Bone marrow (tissue), 2 donors: ENCODE measurements around the gene GRN.
A peak's percentile ranks its signal among the peaks of the same experiment; 100 is the strongest.
"Not testable (repeated sequence)": the region's sequence is repeated elsewhere in the genome, so short reads cannot be mapped to it uniquely, and the experiment has no call there.

Experiments
- DNase-seq, 2 donors: peaks; one replicate each; lab custom pipeline; 2025; lab: John Stamatoyannopoulos, UW

GRN gene

DNA sequence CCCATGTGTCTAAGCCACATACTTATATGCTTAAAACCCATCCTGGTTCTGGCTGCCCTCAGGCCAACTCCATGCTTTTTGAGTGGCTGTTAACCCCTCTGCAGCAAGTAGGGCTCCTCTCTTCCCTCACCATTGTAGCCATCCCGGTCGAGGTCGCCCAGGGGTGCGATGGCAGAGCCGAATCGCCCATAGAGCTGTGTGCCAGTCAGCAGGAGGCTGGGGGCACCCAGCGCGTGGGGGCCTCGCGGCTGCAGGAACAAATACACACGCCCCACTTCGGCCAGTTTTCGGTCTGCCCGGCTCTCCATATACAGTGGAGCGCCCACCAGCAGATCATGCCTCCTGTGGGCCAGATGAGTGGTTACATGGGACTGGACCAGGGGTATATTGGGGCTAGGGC lies 38.3 kb downstream of the GRN start:
- DNase-seq, result no peak

DNA sequence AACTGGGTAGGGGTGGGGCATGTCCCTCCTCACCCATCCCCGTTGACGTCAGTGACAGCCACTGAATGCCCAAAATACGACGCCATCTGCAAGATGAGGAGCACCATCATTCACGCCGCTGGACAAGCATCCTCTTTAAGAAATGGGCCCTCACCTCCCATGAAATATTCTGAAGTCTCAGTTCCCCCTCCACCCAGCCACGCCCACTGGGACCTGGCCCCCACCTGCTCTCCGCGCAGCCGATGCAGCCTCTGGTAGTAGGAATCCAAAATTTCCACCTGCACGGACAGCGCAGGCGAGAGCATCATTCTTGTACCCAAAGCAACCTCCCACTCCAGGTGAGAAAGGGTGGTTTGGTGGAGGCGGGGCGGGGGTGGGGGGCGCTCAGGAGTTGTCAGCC lies 38.8 kb downstream of the GRN start:
- no peak for DNase-seq

DNA sequence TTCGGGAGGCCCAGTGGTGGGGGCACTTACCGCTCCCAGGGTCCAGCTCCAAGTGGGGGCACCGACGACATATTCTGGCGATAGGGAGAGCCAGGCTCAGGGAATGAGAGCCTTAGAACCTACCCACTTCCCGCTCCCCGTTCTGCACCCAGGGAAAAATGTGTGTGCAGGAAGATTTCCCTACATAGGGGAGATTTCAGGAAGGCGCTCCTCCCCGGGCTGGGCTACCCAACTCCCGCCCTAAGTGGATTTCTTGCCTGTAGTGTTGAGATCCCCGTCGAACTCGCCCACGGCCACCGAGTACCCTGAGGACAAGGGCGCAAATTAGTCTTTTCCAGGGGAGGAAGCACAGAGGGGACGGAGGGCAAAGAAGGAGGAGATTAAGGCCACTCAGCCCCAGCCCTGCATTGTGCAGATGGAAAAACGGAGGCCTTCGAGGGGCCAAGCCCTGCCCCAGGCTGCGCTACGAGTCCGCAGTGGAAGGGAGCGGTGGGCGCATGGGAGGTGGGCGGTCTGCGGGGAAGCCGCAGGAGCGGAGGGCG lies 39.2 kb downstream of the GRN start:
- DNase-seq, result no peak

DNA sequence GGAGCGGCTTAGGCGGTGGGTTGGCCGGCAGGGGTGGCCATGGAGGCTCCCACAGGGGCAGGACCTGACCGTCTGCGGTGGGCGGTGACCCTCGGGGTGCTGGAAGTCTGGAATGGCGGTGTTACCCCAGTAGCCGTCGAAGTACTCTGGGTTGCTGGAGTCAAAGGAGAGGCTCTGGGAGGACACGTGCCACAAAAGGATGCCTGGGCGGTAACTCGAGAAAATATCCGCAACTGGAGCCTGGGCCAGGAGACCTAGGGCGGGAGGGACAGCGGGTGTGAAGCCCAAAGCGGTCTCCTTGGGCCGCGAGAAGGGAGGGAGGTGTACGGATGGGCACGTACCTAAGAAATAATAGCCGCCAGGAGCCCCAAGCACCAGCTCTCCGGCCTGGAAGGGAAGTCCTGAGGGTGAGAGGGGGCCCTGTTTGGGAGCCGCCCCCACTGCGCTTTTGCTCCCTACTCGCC lies 39.8 kb downstream of the GRN start:
- no peak for DNase-seq

DNA sequence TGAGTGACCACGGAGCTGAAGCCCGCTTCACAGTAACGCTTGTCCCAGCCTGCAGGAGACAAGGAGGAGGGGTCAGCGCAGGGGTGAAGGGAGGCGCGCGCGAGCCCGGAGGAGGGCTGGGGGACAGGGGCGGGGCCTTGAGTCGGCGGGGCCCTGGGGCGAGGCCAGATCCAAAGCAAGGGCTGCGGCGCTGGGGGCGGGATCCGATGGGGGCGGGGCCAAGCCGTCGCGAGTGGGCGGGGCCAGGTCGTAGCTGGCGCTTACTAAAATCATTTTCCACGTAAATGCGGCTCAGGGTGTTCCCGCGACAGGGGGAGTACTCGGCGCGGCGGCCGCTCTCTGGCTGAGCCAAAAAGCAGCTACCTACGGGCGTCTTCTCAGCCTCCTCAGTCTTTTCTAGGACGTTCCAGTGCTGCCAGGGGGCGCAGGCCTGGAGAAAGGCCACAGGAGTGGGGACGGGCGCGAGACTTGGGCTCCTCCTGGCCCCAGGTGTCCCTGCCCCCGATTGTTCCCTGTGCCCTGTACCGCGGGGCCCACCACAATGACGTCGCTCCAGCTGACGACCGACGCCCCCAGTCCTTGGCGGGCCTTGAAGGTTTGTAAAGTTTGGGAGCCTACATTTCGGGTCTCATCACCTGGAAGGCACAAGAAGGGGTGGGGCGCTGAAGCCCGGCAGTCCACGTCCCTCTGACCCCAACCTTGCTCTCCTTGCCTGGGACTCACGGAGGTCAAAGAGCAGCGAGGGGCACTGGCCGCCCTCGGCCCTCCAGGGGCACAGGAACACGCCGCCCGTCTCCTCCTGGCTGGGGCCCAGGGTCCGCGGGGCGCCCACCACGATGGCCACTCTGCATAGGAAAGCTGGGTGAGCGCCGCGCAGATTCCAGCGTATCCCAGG lies 40.4 kb downstream of the GRN start:
- peak; percentile 52 to 68 for DNase-seq

DNA sequence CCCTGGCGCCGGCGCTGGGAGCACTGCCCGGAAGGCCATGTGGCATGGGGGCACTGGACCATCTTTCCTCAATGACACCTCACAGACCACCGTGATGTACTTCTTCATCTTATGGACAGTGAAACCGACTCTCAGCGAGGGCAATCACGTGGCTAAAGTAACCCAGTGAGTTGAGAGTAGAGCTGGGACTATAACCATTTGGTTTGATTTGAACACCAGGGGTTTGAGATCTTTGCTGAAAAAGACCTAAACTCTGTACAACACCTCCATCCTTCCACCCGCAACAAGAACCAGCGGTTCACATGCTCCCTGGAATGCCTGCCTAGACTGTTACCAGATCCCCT lies 41.1 kb downstream of the GRN start:
- no peak for DNase-seq

DNA sequence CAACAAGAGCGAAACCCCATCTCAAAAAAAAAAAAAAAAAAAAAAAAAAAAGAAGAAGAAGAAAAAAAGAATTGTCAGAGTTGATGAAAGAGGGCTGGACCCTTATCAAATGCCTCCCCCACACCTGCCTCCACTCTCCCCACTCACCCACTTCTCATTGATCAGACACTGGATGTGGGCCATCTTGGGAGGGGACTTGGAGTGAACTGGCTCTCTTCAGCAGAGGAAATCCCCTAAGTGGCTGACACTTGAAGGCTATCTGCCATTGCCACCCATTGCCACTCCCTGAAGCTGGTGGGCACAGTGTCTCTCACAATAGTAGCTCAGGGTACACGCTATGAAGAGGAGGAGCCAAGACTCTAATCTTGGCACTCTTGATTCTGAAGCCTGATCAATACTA lies 42.7 kb downstream of the GRN start:
- DNase-seq, result no peak

DNA sequence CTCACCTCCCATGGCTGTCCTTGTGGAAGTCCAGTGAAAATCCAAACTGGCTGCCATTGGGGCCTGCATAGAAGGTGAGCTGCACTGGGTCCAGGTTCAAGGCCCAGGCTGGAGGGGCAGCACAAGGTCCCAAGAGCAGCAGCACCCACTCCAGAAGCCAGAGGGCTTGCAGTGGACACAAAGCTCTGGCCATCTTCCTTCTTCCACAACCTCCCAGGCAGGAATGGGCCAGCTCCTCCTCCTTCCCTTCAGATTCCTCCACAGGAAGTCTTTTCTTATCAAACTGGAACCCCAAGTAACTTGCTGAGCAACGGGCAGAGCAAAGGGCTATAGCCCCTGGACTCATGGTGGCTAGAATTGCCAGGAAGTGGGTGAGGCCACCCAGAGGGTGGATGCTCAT lies 44.2 kb downstream of the GRN start, which contains the start of gene ITGA2B:
Gene ITGA2B, minus strand, starts transcription at position 369 of the 400 bp plus-strand sequence. Its CDS starts 176 bp downstream, at position 193.
- no peak for DNase-seq

DNA sequence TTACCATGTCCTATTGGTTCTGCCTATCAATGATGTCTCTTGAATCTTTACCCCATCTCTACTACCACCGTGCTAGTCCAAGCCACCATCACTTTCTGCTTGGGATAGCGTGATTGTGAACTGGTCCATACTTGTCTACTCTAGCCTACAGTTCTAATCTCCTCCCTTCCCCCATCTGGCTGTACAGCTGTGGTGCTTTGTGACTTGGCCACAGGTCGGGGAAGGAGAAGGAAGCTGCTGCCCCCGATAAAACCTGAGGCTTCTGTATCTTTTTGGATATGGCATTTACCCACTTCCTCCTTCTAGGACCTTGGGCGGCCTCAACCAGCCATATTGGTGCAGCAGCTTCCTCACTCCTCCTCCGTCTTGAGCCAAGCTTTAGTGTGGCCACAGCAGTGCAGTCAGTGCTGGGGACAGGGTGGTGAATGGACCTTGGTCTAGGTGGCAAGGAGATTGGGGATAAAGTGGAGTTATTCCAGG lies 44.7 kb downstream of the GRN start:
- peak; percentile 7 to 85 for DNase-seq

DNA sequence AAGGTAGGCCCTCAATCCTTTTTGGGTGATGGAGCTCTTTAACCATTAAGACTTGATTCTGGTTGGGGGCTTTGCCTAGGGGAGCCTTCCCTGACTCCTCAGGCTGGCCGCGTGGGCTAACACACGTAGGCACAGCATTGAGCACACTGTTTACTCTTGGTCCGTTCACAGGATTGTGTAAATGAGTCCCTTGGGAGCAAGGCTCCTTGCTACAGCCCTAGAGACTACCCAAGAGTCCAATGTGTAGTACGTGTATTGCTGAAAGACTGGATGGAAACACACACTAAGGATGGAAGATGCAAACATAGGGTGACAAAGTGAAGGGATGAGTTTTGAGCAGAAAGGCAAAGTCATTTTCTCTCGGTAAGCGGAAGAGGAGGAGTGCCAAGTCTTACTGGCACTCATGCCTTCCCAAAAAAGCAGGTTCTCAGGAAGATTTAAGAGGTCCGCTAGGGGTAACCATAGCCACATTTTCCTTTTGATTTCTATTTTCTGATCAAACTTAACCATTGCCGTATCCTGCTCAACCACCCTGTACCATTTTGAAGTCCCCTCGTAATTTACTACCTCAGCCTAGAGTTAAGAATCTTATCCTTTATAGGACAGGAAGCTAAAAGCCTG lies 45.3 kb downstream of the GRN start:
- no peak for DNase-seq

DNA sequence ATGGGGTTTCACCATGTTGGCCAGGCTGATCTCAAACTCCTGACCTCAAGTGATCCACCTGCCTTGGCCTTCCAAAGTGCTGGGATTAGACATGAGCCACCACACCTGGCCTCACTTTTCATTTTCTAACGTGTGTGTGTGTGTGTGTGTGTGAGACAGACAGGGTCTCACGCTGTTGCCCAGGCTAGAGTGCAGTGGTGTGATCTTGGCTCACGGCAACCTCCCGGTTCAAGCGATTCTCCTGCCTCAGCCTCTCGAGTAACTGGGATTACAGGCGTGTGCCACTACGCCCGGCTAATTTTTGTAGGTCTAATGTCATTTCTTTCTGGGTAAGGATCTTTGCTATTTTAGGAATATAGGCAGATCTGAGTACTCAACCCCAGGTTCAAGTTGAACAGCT lies 49.0 kb downstream of the GRN start:
- not testable (repeated sequence) for DNase-seq

DNA sequence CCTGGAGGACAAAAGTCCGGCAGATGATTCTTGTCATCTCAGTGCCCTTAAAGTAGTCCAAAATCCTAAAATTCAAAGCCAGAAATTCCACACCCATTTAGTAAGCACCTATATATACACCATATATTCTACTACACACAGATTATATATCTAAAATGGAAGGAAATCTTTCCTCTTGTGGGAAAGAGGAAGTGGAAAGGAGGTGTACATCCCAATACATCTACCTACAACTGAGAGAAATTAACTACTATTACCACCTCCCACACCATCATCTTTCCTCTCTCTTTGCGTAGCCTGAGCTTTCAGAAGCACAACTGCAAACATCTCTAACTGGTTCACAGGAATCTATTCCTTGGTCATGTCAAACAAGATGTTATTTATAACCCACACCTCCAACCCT lies 49.7 kb downstream of the GRN start:
- DNase-seq, result no peak

DNA sequence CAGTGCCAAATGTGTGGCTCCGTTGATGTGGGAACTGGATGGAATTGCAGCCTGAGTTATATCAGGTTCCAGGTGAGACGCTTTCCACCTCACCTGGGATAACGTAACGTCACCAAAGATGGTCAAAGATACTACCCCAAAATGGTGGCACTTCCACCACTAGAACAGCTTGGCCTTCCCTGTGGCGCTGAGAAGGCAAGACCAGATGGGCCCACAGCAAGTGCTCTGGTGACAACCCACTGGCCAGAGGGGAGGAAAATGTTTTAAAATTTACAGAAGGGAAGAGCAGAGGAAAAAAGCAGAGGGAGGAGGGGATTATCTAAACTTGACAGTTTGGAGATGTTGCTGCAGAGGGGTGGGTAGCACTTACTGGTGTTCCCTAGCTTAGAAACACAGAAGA lies 51.8 kb downstream of the GRN start:
- DNase-seq, result no peak

DNA sequence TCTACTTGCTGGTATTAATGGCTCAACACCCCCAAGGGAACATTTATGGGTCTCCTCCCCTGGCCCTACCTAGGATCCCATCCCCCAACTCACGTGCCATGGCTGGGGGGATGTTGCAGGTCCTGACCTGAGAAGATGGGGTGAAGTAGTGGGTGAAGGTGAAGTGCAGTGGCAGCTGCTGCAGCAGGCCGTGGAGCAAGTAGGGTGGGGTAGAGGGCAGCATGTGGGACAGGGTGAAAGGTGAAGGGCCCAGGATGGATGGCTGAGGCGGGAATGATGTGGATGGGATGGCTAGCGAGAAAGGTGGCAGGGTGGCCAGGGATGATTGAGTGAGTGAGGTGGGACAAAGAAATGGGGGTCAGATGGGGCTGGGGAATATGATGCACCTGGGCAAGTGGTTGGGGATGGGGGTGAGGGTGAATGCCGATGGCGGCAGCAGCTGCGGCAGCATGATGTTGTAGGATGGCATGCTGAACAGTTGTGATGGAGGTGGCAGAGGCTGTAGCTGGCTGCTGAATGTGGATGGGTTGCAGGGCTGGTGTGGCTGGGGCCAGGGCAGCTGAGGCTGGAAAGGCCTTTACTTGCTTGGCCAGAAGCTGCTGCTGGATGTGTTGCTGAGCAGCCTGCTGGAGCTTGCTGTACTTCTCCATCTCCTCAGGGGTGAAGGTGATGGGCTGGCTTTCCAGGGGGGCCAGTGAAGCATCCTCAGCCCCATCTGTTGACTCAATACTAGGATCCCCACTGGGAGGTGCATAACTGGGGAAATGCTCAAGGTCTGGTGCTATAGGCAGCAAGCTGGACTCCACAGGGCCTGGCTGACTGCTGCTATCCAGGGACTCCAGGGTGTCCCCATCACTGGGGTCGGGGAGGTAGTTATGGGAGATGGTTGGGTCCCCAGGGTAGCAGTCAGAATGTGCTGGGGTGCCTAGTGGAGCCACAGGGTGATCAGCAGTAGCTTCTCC lies 52.7 kb downstream of the GRN start:
- DNase-seq, result no peak

DNA sequence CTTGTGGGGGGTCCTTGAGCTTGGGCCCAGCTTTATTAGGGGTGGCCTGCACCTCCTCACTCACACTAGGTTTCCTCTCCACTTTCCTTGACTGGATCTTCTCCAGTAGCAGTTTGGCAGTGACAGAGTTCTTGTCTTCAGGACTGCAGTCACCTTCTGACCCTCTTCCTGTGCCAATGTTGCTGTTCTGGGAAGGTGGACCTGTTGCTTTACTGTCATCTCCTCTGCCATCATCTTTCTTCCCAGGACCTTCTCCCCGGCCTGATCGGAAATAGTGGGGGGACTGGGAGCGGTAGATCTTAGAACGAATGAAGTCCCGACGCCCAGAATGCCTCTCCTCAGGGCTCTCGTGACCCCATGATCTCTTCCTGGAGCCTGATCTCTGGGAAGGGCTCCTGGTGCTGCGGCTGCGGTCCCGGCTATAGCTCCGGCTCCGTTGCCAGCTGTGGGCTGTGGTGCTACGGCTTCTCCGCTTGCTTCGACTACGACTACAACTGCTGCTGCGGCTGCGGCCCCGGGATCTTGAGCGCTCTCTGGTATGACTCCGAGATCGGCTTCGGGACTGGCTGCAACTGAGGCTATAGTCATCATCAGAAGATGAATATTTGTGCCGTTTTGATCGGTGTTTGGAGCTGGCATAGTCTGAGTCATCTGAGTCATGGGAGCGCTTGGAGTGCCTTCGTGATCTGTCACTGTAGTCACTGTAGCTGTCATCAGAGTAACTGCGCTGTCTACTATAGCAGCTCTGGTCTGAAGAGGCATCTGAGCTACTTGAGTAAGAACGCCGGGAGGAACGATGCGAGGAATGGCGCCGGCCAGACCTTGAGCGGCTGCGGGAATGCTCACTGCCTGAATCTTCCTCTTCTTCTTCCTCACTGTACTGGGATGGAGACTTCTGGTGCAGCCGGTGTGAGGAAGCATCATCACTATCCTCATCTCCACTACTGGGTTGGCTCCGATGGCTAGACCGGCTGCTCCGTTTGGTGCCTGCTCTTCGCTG lies 53.9 kb downstream of the GRN start:
- DNase-seq, result no peak

DNA sequence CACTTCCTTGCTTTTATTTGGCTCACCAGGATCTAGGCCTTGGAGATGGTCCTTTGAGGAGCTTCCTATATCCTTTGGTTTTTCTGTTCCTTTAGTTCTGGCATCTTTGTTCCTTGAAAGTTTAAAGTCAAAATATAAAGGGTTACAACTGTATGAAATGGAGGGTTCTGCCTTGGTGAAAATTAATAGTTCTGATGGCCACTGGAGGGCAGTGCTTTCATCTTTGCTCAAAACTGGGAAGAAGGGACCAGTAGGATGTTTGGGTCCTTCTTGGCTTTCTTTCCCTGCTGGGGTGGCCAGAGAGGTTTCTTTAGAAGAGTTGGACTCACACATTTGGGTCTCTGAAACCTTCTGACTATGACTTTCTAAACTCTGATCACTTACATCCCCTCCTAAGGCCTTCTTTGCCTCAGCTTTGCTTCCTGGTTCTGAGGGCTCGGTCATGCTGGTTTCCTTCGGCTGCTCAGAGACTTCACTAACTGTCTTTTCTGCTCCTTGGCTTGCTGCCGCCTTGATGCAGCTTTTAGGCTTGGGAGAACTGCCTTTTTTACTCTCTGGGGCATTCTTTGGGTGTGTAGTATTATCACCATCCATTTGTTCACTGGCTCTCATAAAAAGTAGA lies 55.2 kb downstream of the GRN start:
- peak in 1 of 2 donors; percentile 18 for DNase-seq
